Dermis blood vessel endothelial cell (primary cell): ENCODE measurements around the gene PTPRN2. TPM values are rescaled to one million over a fixed set of nuclear protein-coding genes. Genes with fewer than 3 reads are reported as not detected.

Experiments used
- DNase-seq: peaks from one replicate; pipeline ENCODE4 v3.0.0; 2010
- total RNA-seq: library from RNA; depleted of rRNA; stranded (reverse); fragments of >200 nt; gene quantifications from 2 replicates; pipeline ENCODE4 v1.2.3, GENCODE V29; 2014

PTPRN2 gene
- total RNA-seq, 1 donor from 2014 or later, result 2.2 TPM

DNA sequence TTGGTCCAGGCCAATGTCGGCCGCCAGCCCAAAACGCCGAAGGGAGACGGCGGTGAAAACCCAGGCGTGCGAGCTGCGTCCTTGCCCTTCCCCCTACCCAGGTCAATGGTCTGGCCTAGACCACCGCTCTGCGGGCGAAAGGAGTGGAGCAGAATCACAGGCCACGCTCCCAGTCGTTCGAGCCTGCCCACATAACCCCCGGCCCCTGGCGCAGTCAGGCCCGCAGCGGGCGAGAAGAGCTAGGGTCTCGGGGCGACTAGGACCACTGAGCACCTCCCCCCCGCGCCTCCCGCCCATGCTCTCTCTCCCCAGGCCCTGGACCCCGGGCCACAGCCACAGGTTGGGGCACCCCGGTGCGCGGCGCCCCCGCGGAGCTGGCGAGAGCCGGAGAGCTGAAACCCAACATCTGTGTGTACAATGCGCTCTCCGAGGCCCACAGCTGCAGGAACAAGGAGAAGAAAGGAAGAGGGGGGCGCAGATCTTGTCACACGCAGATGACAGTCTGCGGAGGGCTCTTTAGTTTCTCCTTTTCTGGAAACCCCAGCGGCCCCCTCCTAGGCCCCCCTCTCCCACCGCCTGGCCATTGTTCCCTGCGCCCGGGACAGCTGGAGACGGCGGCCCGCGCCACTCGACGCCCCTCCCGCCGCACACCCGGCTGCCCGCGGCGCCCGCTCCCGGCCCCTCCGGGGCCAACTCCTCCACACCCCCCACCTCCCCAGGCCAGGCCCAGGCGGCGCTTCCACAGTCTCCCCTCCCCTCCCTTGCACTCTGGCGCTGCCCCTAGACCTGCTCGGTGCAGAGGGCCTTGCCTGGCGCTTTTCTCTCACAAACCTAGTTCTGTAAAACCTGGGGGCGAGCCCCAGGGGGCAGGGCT is 895.8 kb downstream of the PTPRN2 start:
- DNase-seq, result peak; percentile 16

GRCh38 chr7:157690833-157691585 is 896.6 kb downstream of the PTPRN2 start:
- DNase-seq, result peak; percentile 67

DNA sequence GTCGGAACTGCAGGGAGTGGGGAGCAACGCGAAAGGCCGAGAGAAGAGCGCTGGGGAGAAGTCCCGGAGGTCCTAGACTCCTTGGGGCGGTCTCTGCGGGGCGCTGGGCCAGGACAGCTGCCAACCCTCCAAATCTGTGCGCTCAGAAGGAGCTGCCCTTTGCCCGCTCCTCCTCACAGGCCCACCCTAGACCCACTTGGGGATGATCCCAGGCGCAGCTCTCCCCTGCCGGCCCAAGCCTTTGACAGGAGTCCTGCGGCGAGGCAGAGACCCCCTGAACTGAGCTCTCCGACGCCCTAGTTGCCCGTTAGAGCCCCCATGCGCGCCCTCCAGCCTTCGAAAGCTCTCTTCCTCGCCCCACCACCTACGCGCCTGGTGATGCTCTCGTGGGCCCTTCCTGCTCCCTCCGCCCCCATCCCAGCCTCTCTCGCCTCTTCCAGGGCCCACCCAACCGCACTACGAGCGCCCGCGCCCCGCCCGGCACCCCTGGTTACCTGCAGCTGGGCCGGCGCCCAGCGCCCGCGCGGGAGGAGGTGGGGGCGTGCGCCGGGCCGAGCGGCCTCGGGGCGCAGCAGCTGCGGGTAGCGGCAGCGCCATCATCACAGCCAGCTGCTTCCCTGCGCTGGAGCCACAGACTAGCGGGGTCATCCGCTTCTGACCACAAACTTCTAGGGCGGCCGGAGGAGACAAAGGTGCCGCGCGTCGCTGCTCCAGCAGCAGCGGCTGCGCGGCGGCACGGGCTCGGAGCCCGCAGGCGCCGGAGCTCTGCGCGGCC is 897.4 kb downstream of the PTPRN2 start:
- peak; percentile 28 for DNase-seq

DNA sequence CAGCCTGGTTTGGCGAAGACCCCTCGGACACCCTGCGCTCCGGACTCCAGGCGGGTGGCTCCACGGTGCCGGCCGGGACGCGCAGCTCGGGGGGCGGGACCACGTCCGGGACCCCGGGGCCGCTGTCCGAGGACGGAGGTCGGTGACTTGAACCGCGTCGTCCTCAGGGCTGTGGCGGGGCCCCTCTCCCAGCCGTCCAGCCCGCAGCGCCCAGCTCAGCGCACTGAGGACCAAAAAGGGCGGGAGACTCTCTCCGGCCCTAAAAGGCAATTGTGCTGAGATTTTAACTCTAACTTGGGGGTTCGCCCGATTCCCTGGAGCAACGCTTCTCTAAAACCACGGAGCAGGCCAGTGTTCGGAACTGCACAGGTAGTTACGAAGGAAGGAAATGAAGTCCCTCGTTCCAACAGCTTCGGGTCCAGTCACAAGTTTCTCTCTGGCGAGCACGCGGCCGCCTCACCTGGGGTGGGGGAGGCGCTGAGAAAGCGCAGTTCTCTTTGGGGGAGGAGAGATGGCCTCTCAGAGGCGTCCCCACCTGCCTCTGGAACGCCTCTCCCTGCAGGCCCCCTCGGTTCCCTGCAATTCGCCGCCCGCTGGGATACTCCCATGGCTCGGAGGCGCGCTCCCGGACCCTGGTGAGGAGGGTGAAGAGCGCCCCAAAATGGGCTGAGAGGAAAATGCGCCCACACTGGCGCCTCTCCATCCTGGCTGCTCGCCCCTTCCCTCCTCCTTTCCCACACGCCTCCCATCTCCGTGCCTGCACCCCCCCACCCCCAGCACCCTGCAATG is 898.2 kb downstream of the PTPRN2 start:
- DNase-seq, result no peak

- no peak for DNase-seq
Observed at GRCh38 chr7:157688533-157689268, 898.9 kb downstream of the PTPRN2 start.

GRCh38 chr7:157687845-157688532 is 899.6 kb downstream of the PTPRN2 start:
- no peak for DNase-seq

- DNase-seq, result no peak
Observed at GRCh38 chr7:157687158-157687557, 900.5 kb downstream of the PTPRN2 start.

- DNase-seq, result no peak
Observed at GRCh38 chr7:157686285-157686894, 901.2 kb downstream of the PTPRN2 start.

GRCh38 chr7:157685430-157686284 is 902.0 kb downstream of the PTPRN2 start:
- DNase-seq, result no peak

DNA sequence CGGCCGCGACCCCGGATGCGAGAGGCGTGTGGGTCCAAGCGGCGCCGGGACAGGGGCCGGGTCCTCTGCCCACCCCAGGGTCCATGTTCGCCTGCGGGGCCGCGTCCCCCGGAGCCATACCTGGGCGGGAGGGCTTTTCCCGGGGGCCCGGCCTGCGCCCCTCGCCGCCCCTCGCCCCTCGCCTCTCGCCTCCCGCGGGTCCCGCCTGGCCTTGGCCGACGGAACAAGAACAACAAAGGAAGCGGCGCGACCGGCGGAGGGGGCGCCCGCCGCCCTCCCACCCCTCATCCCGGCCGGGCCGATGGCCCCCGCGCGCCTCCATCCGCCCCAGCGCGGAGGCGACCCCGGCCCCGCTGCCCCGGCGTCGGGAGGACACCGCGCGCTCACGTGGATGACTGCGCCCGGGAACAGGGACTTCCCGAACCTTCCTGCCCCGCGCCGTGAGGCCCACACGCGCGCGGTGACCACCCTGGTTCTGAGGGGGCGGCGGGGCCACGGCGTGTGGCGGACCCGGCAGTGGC is 902.7 kb downstream of the PTPRN2 start:
- no peak for DNase-seq

- no peak for DNase-seq
Observed at GRCh38 chr7:157684157-157684908, 903.3 kb downstream of the PTPRN2 start.

DNA sequence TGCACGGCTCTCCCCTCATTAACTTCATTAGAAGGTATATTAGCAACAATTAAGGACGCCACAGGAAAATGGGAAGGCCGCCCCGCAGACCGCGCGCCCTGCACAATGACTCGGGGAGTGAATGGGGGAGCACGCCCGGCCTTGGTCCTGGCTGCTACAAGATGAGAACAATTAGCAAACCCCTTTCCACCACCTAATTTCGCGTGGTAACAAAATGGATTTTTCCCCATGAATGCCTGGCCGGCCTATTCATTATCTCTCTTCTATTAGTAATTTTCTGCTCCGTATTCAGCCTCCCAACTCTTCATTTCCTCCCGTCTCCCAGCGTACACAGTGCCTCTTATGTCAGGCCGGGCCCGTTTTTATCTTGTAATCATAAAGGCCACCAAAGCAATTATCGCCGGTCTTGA is 903.9 kb downstream of the PTPRN2 start:
- no peak for DNase-seq

DNA sequence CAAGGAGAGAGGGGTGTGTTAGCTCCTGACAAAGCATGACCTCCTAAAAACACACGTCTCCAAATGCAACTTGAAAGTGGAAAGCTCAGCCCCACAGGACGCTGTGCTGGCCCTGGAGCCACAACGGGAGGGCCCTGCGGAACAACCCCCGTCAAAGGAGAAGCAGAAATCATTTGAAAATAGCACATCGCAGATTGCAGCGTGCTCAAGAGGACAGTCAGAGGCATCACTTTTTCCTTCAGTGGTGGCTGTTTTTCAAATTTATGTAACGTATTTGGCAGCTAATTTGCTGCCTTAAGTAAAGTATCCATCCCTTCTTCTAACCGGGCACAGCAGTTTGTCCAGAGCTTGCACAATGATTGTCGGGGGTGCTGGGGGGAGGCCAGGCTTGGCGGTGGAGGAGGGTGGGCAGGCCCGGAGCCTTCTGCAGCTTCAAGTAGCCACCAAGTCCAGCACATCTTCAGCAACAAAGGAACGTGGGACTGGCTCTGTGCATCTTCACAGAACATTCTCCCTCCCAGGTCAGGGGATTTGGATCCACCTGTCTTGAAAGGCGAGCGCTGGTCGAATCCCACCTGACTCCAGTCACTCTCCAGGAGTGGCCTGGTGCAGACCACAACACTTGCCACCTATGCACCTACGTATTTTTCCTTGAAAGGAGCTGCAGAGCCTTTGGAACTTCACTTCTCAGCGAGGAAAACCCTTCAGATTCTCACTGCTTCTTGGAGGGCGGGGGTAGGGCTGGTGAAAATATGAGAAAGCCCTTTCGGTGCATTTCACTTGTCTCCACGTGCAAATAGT is 904.5 kb downstream of the PTPRN2 start:
- no peak for DNase-seq

- DNase-seq, result no peak
Observed at GRCh38 chr7:157682064-157682945, 905.3 kb downstream of the PTPRN2 start.

GRCh38 chr7:157679607-157680006 is 908.0 kb downstream of the PTPRN2 start:
- DNase-seq, result no peak

- DNase-seq, result no peak
Observed at GRCh38 chr7:157678501-157678900, 909.1 kb downstream of the PTPRN2 start.
